Activated CD4-positive, alpha-beta T cell treated with anti-CD3 and anti-CD28 coated beads for 36 hours (primary cell): Measurements from ENCODE around the gene PRKCZ. TPM values are rescaled to one million over a fixed set of nuclear protein-coding genes. Genes with fewer than 3 reads are reported as not detected.

Experiments used
- ATAC-seq: fragments of 200-7000 bp; cut with Tn5 transposase; one replicate; pipeline ENCODE4 v1.10.0; 2021; ENCODE audit warnings: mild to moderate bottlenecking, moderate library complexity
- CTCF ChIA-PET: fragments of 350-600 bp; sonication (Branson Sonifier 250); formaldehyde crosslinking; loops from one replicate; lab custom pipeline; 2021; ENCODE audit warnings: antibody characterized with exemption; lab: Charles Lee
- POLR2A ChIA-PET: fragments of 350-600 bp; sonication (Branson Sonifier 250); formaldehyde crosslinking; loops from one replicate; lab custom pipeline; 2021; ENCODE audit warnings: antibody characterized with exemption, inconsistent platforms; lab: Charles Lee
- DNase-seq: peaks from one replicate; pipeline ENCODE4 v3.0.0-alpha.2; 2020
- H3K27ac Mint-ChIP-seq: one replicate; pipeline ENCODE4 v1.8.0; 2021; ENCODE audit warnings: mixed read lengths
- H3K27me3 Mint-ChIP-seq: one replicate; pipeline ENCODE4 v1.8.0; 2021; ENCODE audit warnings: mixed read lengths
- H3K36me3 Mint-ChIP-seq: one replicate; pipeline ENCODE4 v1.8.0; 2021; ENCODE audit warnings: low read depth, mixed read lengths
- H3K4me1 Mint-ChIP-seq: one replicate; pipeline ENCODE4 v1.8.0; 2021; ENCODE audit warnings: mixed read lengths
- H3K4me3 Mint-ChIP-seq: one replicate; pipeline ENCODE4 v1.8.0; 2021; ENCODE audit warnings: mild to moderate bottlenecking, moderate library complexity, mixed read lengths
- H3K9me3 Mint-ChIP-seq: one replicate; pipeline ENCODE4 v1.8.0; 2021; ENCODE audit warnings: low read depth, mixed read lengths
- intact Hi-C, 2 experiments: fragments of 100-400 bp; cut with DNase I in 1 of 2; cut with micrococcal nuclease in 1 of 2; formaldehyde crosslinking; loops; one replicate each; pipeline versions ENCODE4 v1.14.2 to v1.15.1; 2022 to 2024; cut with DNase I, micrococcal nuclease
- total RNA-seq, 2 experiments: library from RNA; stranded (reverse); gene quantifications; one replicate each; pipeline ENCODE4 v1.2.3, GENCODE V29; 2021

The PRKCZ gene
- total RNA-seq, 2 experiments from 2014 or later: 9.8 to 10.9 TPM

DNA sequence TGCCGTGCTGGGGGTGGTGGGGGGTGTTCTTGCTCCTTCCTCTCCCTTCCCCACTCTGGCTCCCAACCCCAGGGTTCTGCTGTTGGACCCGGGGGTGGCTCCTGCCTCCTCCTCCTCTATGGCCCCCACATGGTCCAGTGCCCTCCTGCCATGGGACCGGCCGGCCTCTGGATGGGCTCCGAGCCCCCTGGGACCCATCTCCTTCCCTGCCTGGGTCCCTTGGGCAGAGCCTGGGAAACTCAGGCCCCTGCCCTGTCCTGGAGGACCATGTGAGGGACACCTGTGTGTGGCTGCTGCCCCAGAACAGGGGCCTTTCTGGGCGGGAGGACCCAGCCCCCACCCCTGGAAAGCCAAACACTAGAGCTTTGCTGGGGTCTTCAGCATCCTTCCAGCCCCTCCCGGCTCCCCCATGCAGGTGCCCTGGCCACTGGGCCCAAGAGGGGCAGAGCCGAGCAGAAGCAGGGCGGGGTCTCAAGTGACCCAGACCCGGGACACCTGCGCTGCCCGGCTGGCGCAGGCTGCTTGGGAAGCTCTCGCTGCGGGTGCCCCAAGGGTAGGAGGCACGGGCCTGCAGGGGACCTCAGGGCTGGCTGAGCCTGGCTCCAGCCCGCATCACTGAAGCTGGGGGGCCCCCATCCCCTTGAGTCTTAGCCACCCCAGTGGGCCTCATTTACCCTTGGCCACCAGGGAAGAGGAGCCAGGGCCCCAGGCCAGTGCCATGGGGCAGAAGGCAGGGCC is 146.9 kb downstream of the PRKCZ start:
- Mint-ChIP-seq H3K4me3 (no peak overlapping the region), H3K4me1 (peaks cover 31% of the 10 kb centered on the region), H3K9me3 (no peaks in the 10 kb centered on the region), H3K36me3 (no peaks in the 10 kb centered on the region), H3K27me3 (no peaks in the 10 kb centered on the region), H3K27ac (no peak overlapping the region)
- ChIA-PET POLR2A (no interaction called here), CTCF (interaction anchor here (0.9 to 2.8 kb wide), 2 partner anchors 57 to 183 kb away, joined by 3 to 78 read pairs; no protein-coding TSS in a partner anchor)
- ATAC-seq: no peak
- intact Hi-C loops: no loop called here
- no peak for DNase-seq

DNA sequence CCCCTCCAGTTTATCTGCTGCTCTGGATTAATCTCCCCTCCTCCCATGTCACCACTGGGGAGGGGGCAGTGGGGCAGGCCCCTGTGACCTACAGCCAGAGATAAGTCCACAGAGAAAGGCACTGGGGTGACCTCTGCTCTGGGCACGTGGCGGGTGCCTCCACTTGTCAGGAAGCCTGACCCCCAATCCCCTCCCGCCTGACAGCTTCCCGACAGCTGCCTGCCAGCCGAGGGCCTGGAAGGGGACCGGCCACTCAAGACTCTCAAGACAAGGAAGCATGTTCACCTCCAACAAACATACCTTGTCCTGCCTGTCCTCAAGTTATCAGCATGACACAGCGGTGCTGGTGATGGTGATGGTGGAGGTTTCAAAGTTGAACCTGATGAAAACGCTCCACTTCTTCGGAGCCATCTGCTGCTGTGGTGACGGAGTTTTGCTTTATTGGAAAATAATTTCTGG is 147.5 kb downstream of the PRKCZ start:
- POLR2A ChIA-PET: no interaction called here
- H3K27ac Mint-ChIP-seq: peak overlapping the region; percentile 88
- CTCF ChIA-PET: interaction anchor here (0.9 kb wide), 1 partner anchor 58 kb away, joined by 3 read pairs; no protein-coding TSS in a partner anchor

DNA sequence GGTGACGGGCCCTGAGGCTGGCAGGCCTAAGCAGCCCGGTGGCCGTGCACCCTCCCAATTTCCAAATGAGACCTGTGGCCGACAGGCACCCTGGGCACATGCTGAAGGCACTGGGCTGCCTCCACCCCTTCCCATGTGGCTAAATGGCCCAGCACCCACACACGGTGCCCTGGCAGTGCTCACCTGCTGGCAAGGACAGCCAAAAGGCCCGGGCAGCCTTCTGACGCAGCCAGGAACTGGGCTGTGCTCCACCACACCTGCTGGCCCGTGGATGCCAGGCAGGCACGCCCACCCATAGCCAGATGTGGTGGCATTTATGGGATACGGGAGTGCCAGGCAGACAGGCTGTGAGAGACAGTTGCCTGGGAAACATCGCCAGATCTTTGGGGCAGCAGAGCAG is 148.4 kb downstream of the PRKCZ start:
- intact Hi-C loops: no loop called here
- Mint-ChIP-seq H3K36me3 (no peaks in the 10 kb centered on the region), H3K27ac (peak overlapping the region; percentile 88), H3K27me3 (no peaks in the 10 kb centered on the region), H3K9me3 (no peaks in the 10 kb centered on the region), H3K4me1 (peaks cover 22% of the 10 kb centered on the region), H3K4me3 (peak overlapping the region; percentile 78)
- ChIA-PET CTCF (interaction anchor here (1.2 to 1.6 kb wide), 3 partner anchors 117 to 193 kb away, joined by 4 to 7 read pairs (median 5); partner anchors contain the start of genes MORN1 and RER1), POLR2A (interaction anchor here (0.7 to 1.3 kb wide), 4 partner anchors 29 to 193 kb away, joined by 3 to 6 read pairs (median 4); partner anchors contain the start of genes MORN1 and RER1)
- DNase-seq (no peak), ATAC-seq (no peak)

More for the DNA sequence above, 147.5 kb downstream of the PRKCZ start:
- Mint-ChIP-seq H3K36me3 (no peaks in the 10 kb centered on the region), H3K27me3 (no peaks in the 10 kb centered on the region), H3K4me3 (peak overlapping the region; percentile 19), H3K4me1 (peaks cover 27% of the 10 kb centered on the region), H3K9me3 (no peaks in the 10 kb centered on the region)
- DNase-seq: no peak
- intact Hi-C loops: no loop called here
- ATAC-seq: no peak

DNA sequence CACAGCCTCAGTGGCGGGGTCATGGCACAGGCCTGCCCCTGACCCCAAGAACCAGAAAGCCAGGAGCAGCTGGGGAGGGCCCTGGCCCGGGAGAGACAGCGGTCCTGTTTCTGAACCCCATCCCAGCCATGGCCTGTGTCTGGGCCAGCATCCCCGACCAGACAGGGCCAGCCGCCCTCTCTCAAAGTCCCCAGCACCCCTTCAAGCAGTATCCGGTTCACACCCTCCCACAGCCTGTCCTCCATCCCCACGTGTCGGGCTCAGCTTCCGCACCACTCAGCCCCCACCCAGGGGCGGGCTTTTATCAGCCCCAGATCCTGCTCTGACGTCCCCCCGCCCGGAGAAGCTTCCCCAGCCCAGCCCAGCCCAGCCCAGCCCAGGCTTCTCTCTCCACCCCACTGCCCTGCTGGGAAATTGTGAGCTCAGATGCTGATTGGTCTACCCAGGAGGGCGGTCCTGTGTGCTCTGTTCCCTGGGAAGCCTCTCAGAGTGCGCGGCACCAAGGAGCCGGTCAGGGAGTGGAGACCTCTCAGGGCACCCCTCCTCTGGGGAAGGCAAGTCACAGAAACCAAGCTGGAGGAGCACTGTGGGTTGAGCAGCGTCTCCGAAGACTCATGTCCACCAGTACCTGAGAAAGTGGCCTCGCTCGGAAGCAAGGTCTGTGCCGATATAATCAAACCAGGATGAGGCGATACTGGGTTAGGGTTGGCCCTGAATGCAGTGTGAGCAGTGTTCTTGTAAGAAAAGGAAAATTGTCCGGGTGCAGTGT is 149.0 kb downstream of the PRKCZ start:
- no peaks in the 10 kb centered on the region for H3K36me3 Mint-ChIP-seq
- ATAC-seq (peak; percentile 79), DNase-seq (peak; percentile 94)
- H3K4me1 Mint-ChIP-seq: peaks cover 22% of the 10 kb centered on the region
- ChIA-PET CTCF (interaction anchor here (0.6 to 1.6 kb wide), 6 partner anchors 26 to 289 kb away, joined by 3 to 7 read pairs (median 4); partner anchors contain the start of genes MORN1 and RER1), POLR2A (interaction anchor here (0.7 to 1.3 kb wide), 4 partner anchors 28 to 192 kb away, joined by 3 to 6 read pairs (median 4); partner anchors contain the start of genes MORN1 and RER1)
- peak overlapping the region; percentile 88 for H3K27ac Mint-ChIP-seq
- H3K9me3 Mint-ChIP-seq: no peaks in the 10 kb centered on the region
- peak overlapping the region; percentile 78 for H3K4me3 Mint-ChIP-seq
- no peaks in the 10 kb centered on the region for H3K27me3 Mint-ChIP-seq
- intact Hi-C loops: loop anchor here in 1 of 2 experiments (1.0 kb wide), 4 partner anchors 28 to 192 kb away; partner anchors contain the start of genes MORN1 and RER1

DNA sequence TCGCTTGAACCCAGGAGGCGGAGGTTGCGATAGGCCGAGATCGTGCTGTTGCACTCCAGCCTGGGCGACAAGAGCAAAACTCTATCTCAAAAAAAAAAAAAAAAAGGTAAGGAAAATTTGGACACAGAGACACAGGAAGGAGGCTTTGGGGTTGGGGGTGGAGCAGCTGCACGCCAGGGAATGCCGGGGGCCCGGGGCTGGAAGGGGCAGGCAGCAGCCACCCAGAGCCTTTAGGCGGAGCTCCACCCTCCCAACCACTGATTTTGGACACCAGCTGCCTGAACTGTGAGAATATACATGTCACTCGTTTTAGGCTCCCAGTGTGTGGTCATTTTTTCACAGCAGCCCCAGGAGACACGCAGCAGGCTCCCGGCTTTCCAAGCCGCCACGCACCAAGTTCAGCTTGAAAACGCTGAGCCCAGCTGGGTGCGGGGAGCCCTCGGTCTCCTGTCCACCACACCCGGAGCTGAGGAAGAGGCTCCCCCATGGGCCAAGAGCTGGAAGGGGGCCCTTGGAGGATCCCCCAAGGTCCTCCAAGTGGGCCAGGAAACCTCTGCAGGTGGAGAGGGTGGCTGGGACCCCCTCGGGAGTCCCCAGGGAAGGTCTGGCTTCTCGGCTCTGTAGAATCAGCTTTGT is 150.2 kb downstream of the PRKCZ start:
- H3K9me3 Mint-ChIP-seq: no peaks in the 10 kb centered on the region
- ChIA-PET POLR2A (no interaction called here), CTCF (interaction anchor here (1.6 kb wide), 1 partner anchor 191 kb away, joined by 7 read pairs; the partner anchor contains the start of genes MORN1 and RER1)
- no peak for ATAC-seq
- intact Hi-C loops: no loop called here
- H3K36me3 Mint-ChIP-seq: no peaks in the 10 kb centered on the region
- no peak overlapping the region for H3K27ac Mint-ChIP-seq
- no peaks in the 10 kb centered on the region for H3K27me3 Mint-ChIP-seq
- DNase-seq: no peak
- H3K4me3 Mint-ChIP-seq: peak overlapping the region; percentile 78
- H3K4me1 Mint-ChIP-seq: peaks cover 22% of the 10 kb centered on the region

DNA sequence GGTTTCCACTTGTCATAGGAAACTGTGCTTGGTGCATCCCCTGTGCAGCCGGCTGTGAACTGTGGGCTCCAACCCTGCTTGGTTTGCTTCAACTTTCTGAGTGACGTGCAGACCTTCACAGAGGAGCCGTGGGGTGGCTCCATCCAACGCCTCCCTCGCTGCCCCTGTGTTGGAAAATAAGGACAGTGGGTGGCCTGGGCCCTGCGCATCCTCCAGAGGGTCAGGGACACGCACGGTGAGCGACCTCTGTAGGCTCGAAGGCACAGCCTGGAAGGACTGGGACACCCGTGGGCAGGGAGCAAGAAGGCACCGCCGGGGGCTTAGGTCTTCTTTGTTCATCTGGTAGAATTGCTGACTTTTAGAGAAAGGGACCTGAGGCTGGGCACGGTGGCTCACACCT is 150.9 kb downstream of the PRKCZ start:
- POLR2A ChIA-PET: no interaction called here

DNA sequence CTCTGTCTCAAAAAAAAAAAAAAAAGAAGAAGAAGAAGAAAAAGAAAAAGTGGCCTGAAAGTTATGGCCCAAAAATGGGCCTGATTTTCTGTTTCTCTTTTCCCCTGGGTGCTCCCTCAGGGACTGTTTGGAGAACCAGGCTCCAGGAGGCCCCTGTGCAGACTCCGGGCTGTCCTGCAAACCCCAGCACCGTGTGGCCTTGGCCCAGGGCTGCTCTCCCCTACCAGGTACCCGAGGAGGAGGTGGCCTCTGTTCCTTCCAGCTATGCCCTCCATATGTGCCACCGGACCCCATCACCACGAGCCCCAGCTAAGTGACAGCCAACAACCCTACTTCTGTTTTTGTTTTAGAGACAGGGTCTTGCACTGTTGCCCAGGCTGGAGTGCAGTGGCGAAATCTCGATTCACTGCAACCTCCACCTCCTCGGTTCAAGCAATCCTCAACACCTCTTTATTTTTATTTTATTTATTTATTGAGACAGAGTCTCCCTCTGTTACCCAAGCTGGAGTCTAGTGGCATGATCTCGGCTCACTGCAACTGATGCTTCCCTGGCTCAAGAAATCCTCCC is 151.9 kb downstream of the PRKCZ start:
- H3K4me1 Mint-ChIP-seq: peaks cover 25% of the 10 kb centered on the region
- H3K4me3 Mint-ChIP-seq: no peak overlapping the region
- no peaks in the 10 kb centered on the region for H3K27me3 Mint-ChIP-seq
- no peak for DNase-seq
- H3K9me3 Mint-ChIP-seq: no peaks in the 10 kb centered on the region
- CTCF ChIA-PET: interaction anchor here (0.7 to 2.4 kb wide), 2 partner anchors 179 to 182 kb away, joined by 3 to 6 read pairs; no protein-coding TSS in a partner anchor
- POLR2A ChIA-PET: no interaction called here
- H3K36me3 Mint-ChIP-seq: no peaks in the 10 kb centered on the region
- intact Hi-C loops: no loop called here
- H3K27ac Mint-ChIP-seq: no peak overlapping the region
- no peak for ATAC-seq

More for the DNA sequence above, 150.9 kb downstream of the PRKCZ start:
- Mint-ChIP-seq H3K4me1 (peaks cover 25% of the 10 kb centered on the region), H3K27me3 (no peaks in the 10 kb centered on the region), H3K9me3 (no peaks in the 10 kb centered on the region), H3K36me3 (no peaks in the 10 kb centered on the region), H3K4me3 (no peak overlapping the region), H3K27ac (no peak overlapping the region)
- CTCF ChIA-PET: interaction anchor here (0.7 kb wide), 1 partner anchor 183 kb away, joined by 3 read pairs; no protein-coding TSS in a partner anchor
- intact Hi-C loops: no loop called here
- DNase-seq (no peak), ATAC-seq (no peak)

DNA sequence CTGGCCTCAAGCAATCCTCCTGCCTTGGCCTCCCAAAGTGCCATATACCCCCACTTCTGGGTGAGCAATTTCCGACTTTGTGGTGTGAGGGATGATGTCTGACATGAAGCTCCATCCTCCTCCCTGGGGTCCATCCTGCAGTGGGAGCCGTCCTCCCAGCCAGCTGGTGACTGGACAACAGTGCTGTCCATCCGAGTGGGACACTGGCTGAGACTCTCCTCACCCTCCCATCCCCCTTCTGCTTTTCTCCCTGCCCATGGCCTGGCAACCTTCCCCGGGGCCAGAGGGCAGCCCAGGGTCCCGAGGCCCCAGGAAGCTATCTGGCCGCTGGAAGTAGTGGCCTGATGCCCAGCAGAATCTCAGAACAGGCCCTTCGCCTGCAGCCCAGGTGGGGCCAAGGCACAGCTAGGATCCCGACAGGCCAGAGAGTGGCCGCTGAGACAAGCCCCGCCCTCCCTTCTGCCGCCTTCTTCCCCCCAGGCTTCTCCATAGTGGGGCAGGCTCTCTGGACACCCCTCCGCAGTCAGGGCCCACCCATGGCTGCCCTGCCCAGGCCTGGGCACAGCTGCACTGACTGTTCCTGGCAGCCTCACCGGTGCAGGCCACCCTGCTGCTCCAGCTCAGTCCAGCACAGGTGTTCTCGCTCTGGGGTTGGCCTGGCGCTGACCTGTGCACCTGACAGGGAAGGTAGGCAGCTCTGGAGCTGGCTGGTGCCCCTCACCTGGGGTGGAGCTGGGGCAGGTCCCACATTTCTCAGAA is 152.8 kb downstream of the PRKCZ start:
- H3K27me3 Mint-ChIP-seq: no peaks in the 10 kb centered on the region
- no peaks in the 10 kb centered on the region for H3K9me3 Mint-ChIP-seq
- no peak overlapping the region for H3K27ac Mint-ChIP-seq
- ChIA-PET POLR2A (no interaction called here), CTCF (interaction anchor here (0.6 to 2.4 kb wide), 5 partner anchors 28 to 188 kb away, joined by 3 to 6 read pairs (median 3); partner anchors contain the start of genes MORN1 and RER1)
- H3K36me3 Mint-ChIP-seq: no peaks in the 10 kb centered on the region
- ATAC-seq (no peak), DNase-seq (no peak)
- peaks cover 23% of the 10 kb centered on the region for H3K4me1 Mint-ChIP-seq
- no peak overlapping the region for H3K4me3 Mint-ChIP-seq
- intact Hi-C loops: no loop called here

DNA sequence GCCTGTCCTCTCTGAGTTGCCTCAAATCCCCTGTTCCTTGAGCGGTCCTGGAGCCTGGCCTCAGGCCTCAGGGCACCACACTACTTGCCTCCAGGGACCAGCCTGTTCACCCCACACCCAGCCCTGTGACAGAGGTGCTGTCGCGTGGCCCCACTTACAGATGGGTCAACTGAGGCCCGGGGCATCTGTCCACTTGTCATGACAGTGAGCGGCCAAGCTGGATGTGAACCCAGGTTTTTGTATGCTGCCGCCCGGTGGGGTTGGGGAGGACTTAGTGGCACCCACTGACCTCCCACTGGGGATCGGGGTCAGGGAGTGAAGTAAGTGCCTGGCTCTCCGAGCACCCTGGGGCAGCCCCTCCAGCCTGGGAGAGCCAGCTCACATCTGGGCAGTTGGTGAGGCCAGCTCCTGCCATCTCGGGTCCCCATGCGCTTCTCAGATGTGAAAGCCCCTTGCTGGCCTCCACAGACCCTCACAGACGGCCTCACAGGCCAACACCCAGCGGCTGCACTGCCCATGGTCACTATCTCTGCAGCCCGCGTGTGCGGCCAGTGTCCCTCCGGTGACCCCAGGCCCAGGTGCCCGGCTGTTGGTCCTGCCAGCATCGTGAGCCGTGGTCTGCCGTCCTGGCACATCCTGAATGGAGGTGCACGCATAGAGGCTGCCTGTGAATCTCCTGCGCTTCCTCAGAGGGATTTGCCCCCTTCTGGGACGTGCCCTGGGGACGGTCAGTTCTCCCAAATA is 153.6 kb downstream of the PRKCZ start:
- ChIA-PET CTCF (interaction anchor here (0.6 to 2.4 kb wide), 4 partner anchors 9 to 188 kb away, joined by 3 to 6 read pairs (median 4); partner anchors contain the start of genes FAAP20, MORN1 and RER1), POLR2A (no interaction called here)
- intact Hi-C loops: loop anchor here (2.0 kb wide), 6 partner anchors 53 to 439 kb away; partner anchors contain the start of gene PEX10 (in 1 of the 2)
- ATAC-seq: no peak
- Mint-ChIP-seq H3K4me3 (no peak overlapping the region), H3K36me3 (no peaks in the 10 kb centered on the region), H3K27me3 (no peaks in the 10 kb centered on the region), H3K27ac (no peak overlapping the region), H3K4me1 (peaks cover 15% of the 10 kb centered on the region), H3K9me3 (no peaks in the 10 kb centered on the region)
- no peak for DNase-seq
